HS-5 (cell line): ENCODE results near the gene IFNLR1.

Experiments
- DNase-seq: peaks from one replicate; pipeline ENCODE4 v3.0.0-alpha.2; 2012; ENCODE audit warnings: low read depth

Gene IFNLR1

DNA sequence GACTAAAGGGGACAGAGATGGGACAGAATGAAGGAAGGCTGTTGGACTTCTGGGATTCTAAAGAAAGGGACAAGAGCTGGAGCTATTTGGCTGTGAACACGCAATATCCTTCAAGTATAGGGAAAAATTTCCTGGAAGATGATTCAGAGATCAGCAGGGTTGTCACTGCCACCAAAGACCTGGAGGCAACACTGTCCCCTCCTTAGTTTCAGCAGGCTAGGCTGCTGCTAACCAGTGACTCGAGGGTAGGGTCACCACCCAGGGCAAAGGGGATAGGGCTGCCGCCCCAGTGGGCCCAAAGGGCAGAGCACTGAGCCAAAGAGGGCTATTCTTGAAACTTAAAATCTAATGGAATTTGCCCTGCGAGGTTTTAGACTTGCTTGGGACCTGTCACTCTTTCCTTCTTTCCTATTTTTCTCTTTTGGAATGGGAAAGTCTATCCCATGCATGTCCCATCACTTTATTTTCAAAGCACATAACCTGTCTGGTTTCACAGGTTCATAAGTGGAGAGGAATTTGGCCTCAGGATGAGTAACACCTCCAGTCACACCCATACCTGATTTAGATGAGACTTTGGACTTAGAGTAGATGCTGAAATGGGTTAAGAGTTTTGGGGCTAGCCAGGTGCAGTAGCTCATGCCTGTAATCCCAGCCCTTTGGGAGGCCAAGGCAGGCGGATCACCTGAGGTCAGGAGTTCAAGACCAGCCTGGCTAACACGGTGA, 11.9 kb downstream of the IFNLR1 start:
- DNase-seq = no peak

DNA sequence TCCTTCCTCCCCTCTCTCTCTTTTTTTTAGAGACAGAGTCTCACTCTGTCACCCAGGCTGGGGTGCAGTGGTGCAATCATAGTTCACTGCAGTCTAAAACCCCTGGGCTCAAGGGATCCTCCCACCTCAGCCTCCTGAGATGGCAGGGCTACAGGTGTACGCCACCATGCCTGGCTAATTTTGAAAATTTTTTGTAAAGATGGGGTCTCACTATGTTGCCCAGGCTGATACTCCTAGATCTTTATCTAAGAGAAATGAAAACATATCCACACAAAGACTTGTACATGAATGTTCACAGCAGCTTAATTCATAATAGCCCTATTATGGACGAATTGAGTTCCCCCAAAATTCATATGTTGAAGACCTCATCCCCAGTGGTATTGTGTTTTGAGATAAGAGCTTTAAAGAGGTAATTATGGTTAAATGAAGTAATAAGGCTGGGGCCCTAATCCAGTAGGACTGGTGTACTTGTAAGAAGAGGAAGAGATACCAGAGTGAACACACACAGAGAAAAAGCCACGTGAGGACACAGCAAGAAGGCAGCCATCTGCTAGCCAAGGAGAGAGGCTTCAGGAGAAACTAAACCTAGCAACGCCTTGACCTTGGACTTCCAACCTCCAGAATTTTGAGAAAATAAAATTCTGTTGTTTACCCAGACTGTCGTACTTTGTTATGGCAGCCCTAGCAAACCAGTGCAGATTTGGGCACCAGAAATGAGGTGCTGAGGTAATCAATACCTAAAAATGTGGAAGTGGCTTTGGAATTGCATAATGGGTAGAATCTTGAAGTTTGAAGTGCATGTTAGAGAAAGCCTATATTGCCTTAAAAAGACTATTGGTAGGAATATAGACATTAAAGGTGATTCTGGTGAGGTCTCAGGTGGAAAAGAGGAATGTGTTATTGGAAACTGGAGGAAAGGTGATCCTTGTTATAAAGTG, 13.2 kb downstream of the IFNLR1 start:
- no peak for DNase-seq

DNA sequence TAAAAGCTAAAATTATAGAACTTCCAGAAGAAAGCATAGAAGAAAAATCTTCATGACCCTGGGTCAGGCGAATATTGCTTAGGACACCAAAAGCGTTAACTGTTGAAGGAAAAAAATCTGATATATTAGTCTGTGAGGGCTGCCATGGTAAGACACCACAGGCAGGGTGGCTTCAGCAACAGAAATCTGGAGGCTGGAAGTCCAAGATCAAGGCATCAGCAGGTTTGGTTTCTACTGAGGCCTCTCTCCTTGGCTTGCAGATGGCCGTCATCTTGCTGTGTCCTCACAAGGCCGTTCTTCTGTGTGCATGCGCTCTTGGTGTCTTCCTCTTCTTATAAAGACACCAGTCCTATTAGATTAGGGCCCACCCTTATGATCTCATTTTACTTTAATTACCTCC, 14.5 kb downstream of the IFNLR1 start:
- DNase-seq = no peak

DNA sequence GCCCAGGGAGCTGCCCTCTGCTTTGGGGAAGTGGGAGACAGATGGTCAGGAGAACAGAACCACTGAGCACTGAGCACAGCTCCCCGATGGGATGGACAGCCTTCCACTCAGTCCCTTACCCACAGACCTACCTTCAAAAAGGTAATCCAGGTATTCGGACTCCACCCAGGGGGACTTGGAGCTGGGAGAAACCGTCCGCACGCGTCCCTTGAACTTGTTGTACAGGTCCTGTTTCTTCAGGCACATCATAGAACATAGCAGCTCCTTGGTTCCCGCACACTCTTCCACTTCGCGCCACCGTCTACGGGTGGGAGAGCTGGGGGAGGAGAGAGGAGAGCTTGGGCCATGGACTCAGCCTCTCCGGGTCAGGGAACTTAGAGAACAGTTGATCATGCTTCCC, 17.8 kb downstream of the IFNLR1 start:
- DNase-seq = no peak

DNA sequence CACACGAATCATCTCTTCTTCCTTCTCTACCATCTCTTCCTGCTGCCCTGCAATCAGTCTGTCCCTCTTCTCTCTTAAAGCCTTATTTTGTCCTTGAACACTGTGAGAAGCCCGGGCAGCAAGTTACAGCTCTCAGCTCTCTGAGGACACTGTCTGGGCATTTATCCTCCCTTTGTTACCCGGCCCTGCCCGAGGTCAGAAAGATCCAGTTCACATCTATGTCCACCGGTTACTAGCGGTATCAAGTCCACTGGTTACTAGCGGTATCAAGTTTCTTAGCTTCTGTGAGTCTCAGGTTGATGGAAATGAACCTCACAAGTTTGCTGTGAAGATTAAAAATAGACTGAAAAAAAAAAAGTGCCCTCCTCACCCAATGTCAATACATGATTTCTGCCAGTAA, 18.8 kb downstream of the IFNLR1 start:
- DNase-seq = no peak

DNA sequence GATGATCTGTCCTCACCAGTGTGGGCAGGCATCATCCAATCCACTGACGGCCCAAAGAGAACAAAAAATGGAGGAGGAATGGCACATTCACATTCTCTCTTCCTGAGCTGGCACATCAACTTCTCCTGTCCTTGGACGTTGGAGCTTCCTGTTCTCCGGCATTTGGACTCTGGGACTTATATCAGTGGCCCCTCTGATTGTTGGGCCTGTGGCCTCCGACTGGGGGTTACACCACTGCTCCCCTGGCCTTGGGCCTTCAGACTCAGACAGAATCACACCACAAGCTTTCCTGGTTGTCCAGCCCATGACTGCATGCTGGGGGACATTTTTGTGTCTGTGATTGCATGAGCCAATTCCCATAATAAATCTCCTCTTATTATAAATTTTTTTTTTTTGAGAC, 20.1 kb downstream of the IFNLR1 start:
- no peak for DNase-seq

DNA sequence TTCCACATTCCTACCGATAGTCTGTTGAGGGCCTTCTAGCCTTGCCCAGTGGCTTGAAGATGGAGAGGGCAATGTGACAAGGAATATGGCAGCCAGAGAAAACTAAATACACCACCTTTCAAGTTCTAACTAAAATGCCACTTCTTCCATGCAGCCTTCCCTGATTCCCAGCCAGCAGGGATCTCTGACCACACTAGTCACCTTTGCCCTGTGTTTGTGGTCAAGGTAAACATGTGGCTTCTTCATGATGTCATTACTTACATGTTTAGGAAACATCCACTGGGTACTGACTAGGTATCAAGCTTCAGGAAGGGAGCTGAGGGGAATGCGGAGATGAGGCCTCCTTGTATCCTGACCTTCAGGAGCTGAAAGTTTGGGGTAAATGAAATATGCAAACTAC, 21.6 kb downstream of the IFNLR1 start:
- DNase-seq = no peak

DNA sequence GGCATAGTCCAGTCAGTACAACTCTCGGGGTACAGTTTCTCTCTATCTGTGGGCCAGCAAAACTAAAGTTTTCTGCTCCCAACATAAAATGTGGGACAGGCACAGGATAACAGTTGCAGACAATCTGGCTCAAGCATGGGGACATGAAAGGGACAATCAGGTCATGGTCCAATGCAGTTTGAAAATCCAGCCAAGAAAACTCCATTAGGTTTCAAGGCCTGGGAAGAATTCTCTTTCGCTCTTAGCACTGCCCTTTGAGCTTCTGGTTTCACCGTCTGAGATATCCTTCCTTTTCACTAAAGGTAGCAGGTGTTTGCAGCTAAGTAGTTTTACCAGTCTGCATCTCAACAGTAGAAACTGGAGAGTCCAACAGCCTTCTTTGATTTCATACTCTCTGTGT, 23.1 kb downstream of the IFNLR1 start:
- DNase-seq = no peak

DNA sequence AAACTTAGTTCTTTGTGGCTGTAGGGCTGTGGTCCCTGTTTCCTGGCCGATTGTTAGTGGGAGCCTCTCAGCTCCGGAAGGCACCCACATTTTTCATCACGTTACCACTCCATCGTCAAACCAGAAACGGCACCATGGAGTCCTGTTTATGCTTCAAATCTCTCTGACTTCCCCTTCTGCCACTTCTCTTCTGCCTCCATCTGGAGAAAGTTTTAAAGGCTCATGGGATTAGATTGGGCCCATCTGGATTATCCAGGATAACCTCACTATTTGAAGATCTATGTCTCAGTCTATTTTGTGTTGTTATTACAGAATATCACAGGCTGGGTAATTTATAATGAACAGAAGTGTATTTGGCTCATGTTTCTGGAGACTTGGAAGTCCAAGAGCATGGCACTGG, 24.9 kb downstream of the IFNLR1 start:
- DNase-seq = no peak

DNA sequence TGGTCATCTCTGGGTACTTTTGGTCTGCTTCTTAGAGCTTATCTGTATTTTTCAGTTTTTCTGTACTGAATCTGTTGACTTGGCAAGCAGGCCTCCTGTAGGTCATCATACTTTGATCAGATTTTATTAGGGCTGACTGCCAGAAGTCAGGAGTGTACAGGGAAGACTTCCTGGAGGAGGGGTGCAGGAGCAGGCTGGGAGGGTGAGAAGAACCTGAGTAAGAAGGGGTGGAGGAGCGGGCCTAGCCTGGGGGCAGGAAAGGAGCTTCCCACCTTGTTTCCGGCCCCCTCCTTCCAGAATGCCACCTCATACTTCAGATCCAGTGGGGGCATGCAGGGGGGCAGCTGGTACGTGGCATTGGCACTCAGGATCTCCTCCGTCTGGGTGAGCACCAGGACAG, 25.8 kb downstream of the IFNLR1 start:
- DNase-seq = no peak

DNA sequence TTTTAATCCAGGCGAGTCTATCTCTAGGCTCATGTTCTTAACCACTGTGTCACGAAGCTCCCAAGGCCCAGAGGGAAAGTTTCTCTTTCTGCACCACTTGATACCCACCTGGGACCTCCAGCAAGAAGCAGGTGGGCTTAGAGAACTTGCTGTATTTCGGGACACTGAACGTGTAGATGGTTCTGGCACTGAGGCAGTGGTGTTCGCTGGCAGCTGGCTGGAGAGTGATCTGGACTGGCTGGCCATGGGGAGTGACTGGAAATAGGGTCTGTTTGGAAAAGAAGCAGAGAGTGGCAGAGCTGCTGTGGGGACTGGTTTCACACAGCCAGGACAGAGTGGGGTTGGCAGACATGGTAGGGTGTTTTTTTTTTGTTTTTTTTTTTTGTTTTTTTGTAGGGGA, 27.7 kb downstream of the IFNLR1 start:
- no peak for DNase-seq

DNA sequence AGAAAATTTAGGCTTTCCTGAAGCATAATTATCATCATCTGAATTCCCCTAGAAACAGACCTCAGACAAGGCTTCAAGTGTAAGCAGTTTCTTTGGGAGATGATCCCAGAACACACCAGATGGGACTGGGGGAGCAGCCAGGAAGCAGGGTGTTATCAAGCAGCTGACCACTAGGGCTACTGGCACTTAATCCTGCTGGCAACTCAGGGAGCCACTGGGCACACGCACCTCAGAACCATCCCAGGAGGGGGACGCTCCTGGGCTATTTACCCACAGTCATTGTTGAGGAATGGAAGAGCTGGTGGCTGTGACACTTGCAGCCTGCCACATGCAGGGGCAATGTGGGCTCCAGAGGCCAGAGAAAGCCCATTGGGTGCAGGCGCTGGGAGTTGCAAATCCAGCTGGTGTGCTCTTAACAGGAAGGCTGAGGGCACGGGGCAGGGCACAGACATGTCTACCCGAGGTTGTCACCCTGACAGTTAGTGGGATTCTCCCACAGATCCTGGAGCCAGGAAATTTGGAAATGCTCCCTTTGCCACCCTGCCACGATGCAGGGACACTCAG, 29.1 kb downstream of the IFNLR1 start:
- no peak for DNase-seq

DNA sequence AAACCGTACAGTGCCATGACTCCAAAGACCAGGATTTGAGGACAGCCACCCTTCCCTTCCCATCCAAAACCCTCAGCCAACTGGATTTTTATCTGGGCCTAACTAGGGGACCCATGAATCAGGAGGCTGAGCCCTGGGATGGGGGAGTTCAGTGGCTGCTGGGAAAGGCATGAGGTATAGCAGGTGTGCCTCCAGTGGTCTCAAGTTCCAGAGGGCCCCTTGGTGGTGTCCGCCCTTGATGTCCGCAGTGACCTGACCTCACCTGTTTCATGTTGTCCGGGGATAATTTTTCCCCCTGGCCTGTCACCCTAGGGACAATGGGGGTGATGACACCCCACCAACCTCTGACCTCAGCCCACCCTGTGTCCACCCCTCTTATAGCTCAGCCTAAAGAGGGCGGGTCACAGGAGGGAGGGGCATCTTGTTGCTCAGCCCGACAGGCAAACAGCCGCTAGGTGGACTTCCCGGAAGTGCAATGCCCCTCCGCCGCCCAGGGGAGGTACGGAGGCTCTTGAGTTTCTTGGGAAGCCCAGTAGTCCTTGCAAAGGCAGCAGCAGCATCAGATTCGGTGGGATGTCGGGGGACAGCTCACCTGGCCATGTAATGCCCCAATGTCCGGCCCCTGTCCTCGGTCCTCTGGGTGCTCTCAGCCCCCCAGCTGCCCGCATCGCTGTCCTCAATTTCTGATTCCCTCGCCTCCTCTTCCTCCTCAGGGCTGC, 30.4 kb downstream of the IFNLR1 start:
- no peak for DNase-seq

DNA sequence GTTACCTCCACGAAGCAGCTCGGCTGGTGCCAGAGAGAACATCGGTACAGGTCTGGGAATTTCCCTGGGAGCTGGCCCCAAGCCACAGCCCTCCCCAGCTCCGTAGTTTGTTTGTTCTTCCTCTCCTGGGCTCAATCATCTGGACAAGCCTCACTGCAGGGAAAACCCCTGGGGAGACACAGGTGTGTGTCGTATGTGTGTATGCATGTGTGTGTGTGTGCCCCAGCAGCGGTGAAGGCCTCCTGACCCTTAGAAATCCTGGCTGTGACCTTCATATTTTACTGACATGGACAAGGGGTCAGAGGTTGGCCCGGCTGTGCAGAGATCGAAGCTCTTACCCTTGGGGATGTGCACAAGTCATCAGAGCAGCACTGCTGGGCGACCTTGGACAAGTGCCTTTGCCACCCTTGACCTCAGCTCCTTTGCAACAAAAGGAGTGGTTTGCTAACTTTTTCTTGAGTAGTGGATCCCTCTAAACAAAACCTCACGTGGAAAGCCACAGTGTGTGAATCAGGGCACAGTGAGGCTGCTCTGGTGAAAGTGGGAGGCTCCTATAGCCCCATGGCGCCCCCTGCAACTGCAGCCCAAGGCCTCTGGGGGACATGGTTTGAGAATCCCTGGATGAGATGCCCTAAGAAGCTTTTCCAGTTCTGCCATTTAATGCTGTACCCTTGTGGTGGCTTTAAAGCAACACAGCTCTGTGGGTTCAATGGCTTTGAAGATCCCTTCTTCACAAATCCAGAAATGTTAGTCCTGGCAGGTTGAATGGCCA, 31.9 kb downstream of the IFNLR1 start:
- no peak for DNase-seq

DNA sequence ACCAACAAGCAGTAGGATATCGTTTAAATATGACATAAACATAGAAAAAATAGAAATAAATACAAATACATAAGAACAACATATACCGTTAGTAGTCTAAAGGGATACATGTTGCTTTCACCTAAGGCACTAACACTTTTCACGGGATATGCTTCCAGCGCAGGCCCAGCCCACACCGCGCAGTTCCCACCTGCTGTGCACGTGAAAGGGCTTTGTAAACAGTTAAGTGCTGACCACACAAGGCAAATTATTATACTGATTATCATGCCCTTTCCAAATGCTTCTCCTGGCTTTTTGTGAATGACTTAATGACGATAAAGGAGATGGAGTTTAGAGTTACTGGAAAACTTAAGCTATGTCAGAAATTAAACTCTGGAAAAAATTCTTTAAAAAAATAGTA, 32.9 kb downstream of the IFNLR1 start:
- no peak for DNase-seq

DNA sequence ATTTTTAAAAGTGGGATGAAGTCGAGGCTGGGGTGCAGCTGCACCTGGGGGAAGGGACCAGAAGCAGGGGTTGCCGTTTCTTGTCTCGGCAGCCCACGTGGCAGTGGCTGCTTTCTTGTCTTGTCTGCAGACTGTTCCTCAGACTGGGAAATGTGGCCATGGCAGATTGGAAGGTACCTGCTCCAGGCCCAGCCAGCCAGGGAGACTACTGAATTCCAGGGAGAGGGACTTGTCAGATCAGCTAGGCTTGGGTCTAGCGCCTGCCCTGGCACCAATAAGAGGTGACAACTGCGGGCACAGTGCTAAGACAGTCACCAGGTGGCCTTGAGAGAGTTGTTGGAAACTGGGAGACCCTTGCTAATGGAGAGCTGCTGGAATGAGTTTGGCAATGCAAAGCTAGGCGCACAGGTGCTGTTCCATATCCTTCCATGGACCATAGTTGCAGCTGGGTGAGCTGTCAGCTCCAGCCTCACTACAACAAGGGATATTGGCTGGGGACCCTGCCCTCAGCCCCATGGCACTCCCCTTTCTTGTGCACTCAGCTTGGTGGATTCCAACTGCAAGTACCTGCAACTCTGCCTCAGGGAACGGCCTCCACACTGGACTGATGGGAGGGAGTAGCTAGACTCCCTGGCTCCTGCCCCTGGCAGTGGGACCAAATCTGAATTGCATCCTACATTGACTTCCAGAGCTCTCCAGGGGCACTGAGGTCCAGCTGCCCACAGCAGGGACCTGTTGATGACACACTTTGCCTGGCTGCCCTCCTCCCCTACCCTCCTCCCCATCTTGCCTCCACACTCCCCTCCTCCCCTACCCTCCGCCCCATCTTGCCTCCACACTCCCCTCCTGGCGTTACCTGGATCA, 34.2 kb downstream of the IFNLR1 start:
- DNase-seq = no peak

DNA sequence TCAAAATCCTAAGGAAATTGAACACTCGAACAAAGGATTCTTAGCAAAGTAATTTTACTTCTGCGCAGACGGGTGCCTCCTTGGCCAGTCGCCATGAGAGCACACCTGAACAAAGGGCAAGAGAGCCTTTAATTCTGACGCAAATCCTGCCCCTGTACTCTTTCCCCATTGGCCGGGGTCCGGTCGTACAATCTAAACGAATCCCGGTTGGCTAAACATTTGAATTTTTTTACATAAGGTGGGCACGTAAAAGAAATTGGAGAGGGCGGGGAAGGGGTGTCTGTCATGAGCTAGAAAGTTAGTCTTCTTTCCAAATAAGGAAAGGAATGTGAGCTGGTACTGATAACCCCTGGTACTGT, 35.9 kb downstream of the IFNLR1 start:
- DNase-seq = no peak

DNA sequence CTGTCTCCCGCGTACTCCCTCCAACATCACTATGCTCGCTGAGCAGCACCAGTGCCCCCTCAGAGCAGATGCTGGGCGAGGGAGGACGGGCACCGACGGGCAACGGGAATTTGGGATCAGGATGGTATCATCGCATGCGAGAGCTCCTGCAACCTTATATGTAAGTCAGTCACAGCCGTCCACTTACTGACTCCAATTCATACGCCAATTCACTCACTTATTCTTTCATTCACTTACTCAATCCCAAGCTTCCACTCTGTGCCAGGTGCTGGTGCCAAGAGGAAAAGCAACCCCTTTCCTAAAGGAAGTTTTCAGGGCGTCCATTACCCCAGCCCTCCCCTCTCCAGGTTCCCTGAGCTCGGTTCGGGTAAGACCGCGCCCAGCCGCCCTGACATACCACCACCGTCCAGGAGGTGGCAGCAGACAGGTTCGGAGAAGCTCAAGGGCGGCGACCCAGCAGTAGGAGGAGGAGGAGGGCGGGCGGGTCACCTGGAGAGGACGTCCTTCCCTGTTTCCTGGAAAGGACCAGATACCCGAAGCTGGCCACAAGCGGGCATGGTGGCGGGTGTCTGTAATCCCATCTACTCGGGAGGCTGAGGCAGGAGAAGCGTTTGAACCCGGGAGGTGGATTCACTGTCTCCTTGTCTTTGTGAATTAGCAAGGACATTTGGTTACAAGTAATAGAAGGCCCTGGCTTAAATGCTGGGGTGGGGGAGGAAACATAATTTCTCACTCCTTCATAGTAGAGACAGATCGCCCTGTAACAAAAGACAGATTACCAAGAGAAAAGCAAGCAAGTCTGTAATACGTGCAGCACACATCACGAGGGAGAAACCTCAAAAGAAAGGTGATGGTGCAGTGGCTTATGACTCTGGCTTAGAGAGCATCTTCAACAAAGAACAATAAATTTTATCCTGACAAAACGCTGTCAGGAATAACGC, 36.6 kb downstream of the IFNLR1 start:
- peak; percentile 58 for DNase-seq

DNA sequence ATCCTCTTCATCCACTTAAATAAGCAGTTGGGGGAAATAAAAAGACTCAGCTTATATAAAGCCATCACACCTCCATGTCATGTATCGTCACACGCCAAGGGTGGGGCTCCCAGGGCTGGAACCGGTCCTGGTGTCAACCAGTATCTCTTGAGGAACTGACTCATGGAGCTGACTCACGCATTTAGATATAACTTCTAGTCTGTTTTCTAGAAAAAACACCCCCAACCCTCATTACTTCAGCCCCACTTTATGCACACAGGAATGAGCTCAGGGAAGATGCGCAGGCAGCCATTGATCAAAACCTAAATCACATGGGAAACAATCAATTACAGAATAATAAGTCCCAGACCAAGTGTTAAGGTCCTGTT, 37.2 kb downstream of the IFNLR1 start:
- DNase-seq = peak; percentile 73

DNA sequence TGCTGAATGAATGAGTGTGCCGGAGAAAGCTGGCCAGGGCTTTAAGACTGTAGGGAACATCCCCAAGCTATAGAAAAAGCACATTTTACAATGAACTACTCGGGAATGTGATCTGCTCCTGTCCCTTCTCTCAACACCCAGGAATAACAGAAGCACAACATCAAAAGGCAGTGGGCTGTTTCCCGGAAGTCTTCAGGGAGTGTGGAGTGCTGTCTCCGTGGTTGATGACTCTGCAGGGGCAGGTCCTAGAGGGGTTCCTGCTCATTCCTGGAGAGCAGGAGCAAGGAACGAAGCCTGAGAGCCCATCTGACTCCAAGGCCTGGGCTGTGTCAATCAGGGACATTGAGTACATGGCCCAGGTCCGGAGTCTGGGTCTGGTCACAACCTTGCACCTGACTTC, 39.3 kb downstream of the IFNLR1 start:
- no peak for DNase-seq
